Measurements from ENCODE around the gene FLOT2.
A peak's percentile ranks its signal among the peaks of the same experiment; 100 is the strongest.
"Not testable (repeated sequence)": the region's sequence is repeated elsewhere in the genome, so short reads cannot be mapped to it uniquely, and the experiment has no call there.

The FLOT2 gene

GRCh38 chr17:28899212-28899815, 1.8 kb upstream of the FLOT2 start:
- ChIA-PET CTCF (interaction anchor here (0.6 to 9.3 kb wide), 8 partner anchors 8 to 217 kb away, joined by 3 to 90 read pairs (median 12); partner anchors contain the start of gene TLCD1), POLR2A (no interaction called here)
- DNase-seq (ENCODE audit: low read depth, low spot score): no peak
- TF ChIP-seq CTCF (IDR thresholded peaks at IDR 0.05; ENCODE audit: insufficient read depth, low read length, missing control alignments): no peak
- H3K4me3 ChIP-seq (ENCODE audit: low read depth, low read length): no peak overlapping the region

DNA sequence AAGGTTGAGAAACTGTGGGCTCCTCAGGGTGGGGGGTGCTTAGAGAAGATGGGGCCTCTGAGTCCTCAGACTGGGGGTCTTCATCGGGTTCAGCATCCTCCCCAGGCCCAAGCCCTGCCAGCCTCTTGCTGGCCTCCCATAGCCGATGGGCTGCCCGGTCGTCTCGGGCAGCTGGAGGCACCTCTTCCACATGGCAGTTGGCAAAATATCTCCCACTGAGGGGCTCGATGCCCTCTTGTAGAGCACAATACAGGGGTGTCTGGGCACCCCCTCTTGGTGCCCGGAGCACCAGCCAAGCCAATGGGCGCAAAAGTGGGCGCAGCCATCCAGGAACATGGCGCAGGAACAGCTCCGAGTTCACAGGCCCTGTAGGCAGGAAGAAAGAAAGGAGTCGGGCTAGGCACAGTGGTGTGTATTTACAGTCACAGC, 1.0 kb upstream of the FLOT2 start:
- DNase-seq (ENCODE audit: low read depth, low spot score): no peak
- POLR2A ChIA-PET: no interaction called here
- TF ChIP-seq CTCF (IDR thresholded peaks at IDR 0.05; ENCODE audit: insufficient read depth, low read length, missing control alignments): no peak
- H3K4me3 ChIP-seq (ENCODE audit: low read depth, low read length): no peak overlapping the region
- CTCF ChIA-PET: interaction anchor here (0.7 to 9.3 kb wide), 15 partner anchors 9 to 218 kb away, joined by 3 to 90 read pairs (median 6); partner anchors contain the start of gene TLCD1

DNA sequence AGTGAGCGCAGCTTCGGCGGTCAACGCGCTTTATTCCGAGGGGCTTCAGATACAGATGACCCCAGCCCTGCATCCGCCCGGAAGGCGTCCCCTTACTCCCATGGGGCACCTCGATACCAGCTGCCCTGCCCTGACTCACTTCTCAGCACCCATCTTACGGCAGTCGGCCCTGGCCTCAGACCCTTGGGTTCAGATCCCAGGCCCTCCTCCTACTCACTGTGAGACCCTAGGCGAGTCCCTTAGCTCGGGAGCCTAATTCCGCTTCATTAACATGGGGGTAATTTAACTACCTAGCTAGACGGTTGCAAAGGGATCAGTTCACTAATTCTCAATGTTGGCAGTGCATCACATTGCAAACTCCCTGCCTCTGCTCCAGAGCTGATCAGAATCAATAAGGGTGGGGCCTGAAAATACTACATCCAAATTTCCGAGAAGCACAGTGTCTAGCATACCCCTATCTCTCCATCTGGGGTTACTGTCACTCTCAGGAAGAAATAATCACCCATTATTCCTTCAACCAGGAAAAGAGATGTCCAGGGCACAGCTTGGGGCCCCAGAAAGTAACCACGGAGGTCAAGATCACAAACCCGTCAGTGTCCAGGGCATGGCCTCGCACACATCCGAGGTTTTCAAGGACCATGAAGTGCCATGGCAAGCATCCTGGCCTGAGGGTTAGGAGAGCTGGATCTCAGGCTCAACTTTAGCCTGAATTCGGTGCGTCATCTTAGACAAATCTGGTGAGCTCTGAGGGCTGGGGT, 415 bp upstream of the FLOT2 start:
- peak overlapping the region; percentile 85 for H3K4me3 ChIP-seq (ENCODE audit: low read depth, low read length)
- no peak for TF ChIP-seq CTCF (IDR thresholded peaks at IDR 0.05; ENCODE audit: insufficient read depth, low read length, missing control alignments)
- DNase-seq (ENCODE audit: low read depth, low spot score): no peak
- POLR2A ChIA-PET: no interaction called here
- CTCF ChIA-PET: interaction anchor here (0.7 to 9.3 kb wide), 16 partner anchors 9 to 171 kb away, joined by 3 to 90 read pairs (median 6); partner anchors contain the start of genes FAM222B and TLCD1

GRCh38 chr17:28896491-28896883, 1.0 kb downstream of the FLOT2 start:
- TF ChIP-seq CTCF (IDR thresholded peaks at IDR 0.05; ENCODE audit: insufficient read depth, low read length, missing control alignments): no peak
- H3K4me3 ChIP-seq (ENCODE audit: low read depth, low read length): peak overlapping the region; percentile 85
- CTCF ChIA-PET: interaction anchor here (0.6 to 9.3 kb wide), 8 partner anchors 12 to 170 kb away, joined by 3 to 90 read pairs (median 3); partner anchors contain the start of gene TLCD1
- no peak for DNase-seq (ENCODE audit: low read depth, low spot score)
- POLR2A ChIA-PET: no interaction called here

- TF ChIP-seq CTCF (IDR thresholded peaks at IDR 0.05; ENCODE audit: insufficient read depth, low read length, missing control alignments): no peak
- no peak for DNase-seq (ENCODE audit: low read depth, low spot score)
- peak overlapping the region; percentile 85 for H3K4me3 ChIP-seq (ENCODE audit: low read depth, low read length)
- CTCF ChIA-PET: interaction anchor here (0.6 to 9.3 kb wide), 10 partner anchors 8 to 169 kb away, joined by 3 to 90 read pairs (median 3); partner anchors contain the start of genes DHRS13 and TLCD1
- POLR2A ChIA-PET: no interaction called here
Observed at GRCh38 chr17:28895794-28896447, 1.6 kb downstream of the FLOT2 start.

DNA sequence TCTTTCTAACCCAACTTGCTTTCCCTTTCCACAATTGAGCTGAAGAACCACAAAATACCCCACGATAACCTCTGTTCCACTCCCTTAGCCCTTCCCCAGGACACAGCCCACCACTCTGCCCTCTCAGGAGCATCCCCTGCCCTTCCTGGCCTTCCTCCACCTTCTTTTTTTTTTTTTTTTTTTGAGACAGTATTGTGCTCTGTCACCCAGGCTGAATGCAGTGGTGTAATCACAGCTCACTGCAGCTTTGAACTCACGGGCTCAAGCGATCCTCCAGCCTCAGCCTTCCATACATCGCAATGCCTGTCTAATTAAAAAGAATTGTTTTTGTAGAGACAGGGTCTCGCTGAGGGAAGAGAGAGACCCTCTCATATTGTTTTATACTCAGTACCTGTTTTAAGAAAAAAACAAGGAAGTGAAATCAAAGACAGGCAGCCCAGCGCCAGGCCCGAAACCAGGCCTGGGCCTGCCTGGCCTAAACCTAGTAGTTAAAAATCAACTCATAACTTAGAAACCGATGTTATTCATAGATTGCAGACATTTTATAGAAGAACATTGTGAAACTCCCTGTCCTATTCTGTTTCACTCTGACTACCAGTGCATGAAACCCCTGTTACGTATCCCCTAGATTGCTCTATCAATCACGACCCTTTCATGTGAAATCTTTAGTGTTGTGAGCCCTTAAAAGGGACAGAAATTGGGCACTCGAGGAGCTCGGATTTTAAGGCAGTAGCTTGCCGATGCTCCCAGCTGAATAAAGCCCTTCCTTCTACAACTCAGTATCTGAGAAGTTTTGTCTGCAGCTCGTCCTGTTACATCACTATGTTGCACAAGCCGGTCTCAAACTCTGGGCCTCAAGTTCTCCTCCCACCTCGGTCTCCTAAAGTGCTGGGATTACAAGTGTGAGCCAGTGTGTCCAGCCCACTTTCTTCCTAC, 4.0 kb downstream of the FLOT2 start:
- POLR2A ChIA-PET; H3K4me3 ChIP-seq (ENCODE audit: low read depth, low read length); DNase-seq (ENCODE audit: low read depth, low spot score): not testable (repeated sequence)
- CTCF ChIA-PET: interaction anchor here (0.9 to 5.0 kb wide), 5 partner anchors 9 to 224 kb away, joined by 3 to 26 read pairs (median 4); partner anchors contain the start of gene DHRS13
